HG02759 (cell line): ENCODE data around the gene MBNL1.
A peak's percentile ranks its signal among the peaks of the same experiment; 100 is the strongest.

Experiments used
- ATAC-seq: cut with Tn5 transposase; IDR thresholded peaks from one replicate; pipeline ENCODE4 v1.9.1; 2021; ENCODE audit warnings: mild to moderate bottlenecking, moderate library complexity; ENCODE audit not compliant: unreplicated experiment

Gene MBNL1

GRCh38 chr3:152271501-152272236 lies 2.9 kb downstream of the MBNL1 start:
- no peak for ATAC-seq

DNA sequence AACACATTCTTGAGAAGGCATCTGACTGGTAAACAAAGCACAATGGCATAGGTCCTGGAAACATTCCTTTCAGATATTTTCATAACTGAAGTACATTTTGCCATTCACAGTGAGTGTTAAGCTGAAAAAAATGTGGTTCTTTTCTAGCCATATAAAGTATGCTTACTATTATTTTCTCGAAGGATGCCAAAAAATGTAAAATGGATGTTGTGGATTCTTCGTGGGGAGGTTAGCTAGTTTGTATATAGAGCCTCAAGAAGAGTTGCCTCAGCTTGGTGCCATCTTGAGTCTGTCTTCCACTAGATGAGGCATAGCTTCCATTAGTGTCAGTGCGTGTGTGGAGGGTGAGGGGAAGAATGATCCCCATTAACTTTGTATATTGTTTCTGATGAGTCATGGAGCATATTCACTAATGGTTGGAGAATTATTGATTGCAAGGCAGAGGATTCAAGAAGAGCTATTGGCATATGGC lies 4.1 kb downstream of the MBNL1 start:
- ATAC-seq: no peak

GRCh38 chr3:152276681-152277080 lies 8.0 kb downstream of the MBNL1 start:
- no peak for ATAC-seq

GRCh38 chr3:152277198-152277597 lies 8.5 kb downstream of the MBNL1 start:
- ATAC-seq: no peak

- no peak for ATAC-seq
Measured at GRCh38 chr3:152278756-152279427, 10.2 kb downstream of the MBNL1 start.

DNA sequence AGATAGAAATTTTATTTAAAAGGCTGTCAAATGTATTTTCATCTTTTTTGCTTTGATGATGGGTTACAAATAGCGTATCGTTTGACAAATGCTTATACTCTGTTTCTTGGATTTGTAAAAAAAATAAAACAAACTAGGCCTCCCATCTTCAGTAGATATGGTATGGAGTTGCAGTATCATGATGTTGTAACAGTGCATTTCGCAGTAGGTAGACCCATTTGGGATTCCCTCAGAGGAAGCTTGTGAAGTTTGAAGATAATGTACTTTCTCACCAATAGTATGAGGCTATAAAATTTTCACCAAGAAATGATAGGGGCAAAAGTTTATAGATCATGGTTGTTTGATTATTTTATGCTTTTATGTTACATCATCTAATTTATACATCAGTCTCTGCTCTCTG lies 10.8 kb downstream of the MBNL1 start:
- no peak for ATAC-seq

GRCh38 chr3:152280539-152280938 lies 11.8 kb downstream of the MBNL1 start:
- ATAC-seq: no peak

DNA sequence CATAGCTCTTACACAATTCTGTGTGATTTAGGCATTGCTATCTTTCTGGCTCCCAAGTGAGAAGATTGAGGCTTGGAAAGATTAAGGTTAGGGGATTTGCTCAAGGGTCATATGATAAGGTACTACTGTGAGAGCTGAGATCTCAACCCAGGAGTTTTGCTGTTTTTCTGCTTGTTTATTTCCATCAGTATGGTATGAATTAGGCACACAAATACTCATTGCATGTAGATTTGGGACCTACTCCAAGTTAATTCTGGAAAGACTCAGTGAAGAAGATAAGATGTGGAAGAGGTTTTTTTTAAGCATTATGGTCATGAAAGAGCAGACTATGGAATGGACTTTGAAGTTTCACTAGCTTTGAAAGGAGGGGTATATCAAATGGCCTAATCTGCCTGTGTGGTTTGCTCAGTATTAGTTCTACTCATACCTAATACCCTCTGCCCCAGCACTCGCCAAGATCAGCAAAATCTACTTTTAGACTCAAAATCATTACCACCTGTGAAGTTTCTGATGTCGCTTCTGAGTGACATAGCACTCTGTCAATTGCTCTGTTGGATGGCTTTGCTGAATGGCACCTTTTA lies 12.5 kb downstream of the MBNL1 start:
- peak; percentile 83 for ATAC-seq

DNA sequence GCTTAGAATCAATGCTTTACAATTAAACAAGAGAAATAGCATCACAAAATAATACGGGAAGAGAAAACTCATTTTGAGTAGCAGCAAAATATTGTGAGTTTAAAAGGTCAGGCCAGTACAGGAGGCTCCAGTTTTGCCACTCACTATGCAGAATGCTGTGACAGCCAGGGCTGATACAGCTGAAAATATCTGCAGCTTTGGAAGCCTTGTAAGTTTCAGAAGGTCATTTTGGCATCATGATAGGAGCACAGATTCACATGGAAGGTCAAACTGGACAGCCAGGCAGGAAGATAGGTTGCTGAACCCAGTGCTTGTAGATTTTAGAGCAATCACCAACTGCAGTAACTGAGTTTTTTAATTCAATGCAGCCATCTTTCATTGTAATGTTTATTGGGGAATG lies 14.1 kb downstream of the MBNL1 start:
- no peak for ATAC-seq

DNA sequence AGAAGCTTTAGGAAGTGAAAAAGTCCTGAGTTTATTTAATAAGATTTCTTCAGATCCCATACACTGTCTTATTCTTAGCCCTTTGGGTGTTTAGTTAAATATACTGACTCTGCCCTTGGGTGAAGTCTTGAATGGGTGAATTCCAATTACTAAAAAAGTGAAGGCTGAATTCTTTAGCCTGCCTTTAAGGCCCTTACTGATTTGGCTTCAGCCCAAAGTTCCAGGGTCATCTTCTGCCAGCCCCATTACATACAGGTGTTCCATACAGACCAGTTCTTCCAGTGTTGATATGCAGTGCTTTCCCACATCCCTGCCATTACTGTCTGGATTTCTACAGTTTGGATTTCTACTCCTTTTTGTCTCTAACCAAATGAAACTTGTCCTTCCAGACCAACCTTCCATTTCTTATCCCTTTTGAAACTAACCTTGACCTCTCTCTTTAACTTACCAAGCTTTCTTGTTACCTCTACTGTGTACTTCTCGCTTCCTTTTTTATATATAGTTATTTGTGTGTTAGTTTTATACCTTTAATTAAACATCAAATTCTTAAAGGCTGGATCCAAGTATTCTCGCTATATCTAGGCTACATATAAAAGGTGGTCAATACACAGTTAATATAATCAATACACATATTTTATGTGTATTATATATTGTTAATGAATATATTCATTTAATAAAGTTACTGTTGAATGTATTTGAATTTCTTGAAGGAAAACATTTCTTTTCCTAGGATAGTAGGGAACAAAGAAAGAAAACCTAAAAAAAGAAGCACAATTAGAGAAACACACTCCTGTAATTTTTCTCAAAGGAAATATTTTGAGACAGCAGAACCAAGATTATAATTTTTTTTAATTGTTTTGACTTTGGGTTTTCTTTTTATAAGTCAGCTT lies 15.0 kb downstream of the MBNL1 start:
- peak; percentile 31 for ATAC-seq

DNA sequence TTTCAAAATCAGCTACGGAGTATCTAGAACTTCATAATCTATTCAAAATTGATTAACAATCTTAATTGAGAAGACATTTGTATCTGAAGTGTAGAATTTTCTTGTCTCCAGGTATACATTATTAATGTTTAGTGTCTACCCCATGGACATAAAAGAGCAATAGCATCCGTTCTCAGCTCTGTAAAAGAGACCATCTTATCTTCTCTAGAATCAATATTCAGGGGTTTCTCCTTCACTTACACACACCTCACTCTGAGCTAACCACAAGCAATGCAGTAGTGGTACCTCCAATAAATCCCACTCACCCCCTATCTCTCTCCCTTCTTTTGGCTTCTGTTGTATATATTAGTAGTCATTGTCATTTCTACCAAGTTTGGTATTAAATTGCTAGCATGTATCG lies 16.2 kb downstream of the MBNL1 start:
- ATAC-seq: no peak

DNA sequence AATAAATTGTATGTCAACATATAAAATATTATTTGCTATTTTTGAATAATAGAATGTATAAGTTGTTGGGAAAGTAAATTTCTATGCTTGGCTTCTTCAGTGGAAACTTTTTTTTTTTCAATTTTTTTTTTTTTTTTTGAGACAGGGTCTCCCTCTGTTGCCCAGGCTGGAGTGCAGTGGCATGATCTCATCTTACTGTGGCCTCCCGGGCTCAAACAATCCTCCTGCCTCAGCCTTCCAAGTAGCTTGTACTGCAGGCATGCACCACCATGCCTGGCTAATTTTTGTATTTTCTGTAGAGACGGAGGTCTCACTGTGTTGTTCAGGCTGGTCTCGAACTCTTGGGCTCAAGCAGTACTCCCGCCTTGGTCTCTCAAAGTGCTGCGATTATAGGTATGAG lies 16.8 kb downstream of the MBNL1 start:
- ATAC-seq: no peak

GRCh38 chr3:152287898-152288576 lies 19.3 kb downstream of the MBNL1 start:
- no peak for ATAC-seq

GRCh38 chr3:152288681-152289080 lies 20.0 kb downstream of the MBNL1 start:
- no peak for ATAC-seq

DNA sequence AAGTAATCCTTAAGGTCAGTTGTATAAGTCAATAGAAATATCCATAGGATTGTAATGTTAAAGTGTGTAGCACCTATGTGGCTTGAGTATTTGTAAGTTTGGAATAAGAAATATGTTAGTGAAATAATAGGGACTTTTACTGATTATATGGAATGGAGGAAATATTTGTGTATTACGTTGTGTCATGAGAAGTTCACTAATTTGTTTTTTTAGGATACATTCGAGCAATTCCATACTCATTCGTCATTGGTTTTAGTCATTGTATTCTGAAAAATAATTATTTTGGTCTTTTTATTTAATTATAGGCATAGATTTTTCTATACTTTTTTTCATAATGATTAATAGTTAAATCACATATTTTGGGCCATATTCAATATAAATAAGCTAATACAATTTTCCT lies 21.0 kb downstream of the MBNL1 start:
- no peak for ATAC-seq

DNA sequence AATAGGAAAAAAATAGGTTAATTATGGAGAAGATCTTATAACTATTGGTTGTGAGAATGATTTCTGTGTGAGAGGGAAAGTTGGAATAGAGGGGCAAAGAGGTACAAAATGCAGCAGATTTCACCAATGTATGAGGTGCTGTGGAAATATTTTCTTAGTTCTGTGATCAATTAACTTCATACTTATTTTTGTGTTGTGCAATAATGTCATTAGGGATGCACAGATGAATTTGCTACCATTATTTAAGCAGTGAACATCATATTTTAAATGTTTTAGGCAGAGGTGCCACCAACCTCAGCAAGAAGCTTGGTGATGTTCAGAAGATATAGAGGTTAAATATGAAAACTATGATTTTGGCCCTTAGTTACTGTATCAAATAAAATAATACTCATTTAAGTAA lies 21.6 kb downstream of the MBNL1 start:
- no peak for ATAC-seq

- no peak for ATAC-seq
Measured at GRCh38 chr3:152291238-152291637, 22.5 kb downstream of the MBNL1 start.

DNA sequence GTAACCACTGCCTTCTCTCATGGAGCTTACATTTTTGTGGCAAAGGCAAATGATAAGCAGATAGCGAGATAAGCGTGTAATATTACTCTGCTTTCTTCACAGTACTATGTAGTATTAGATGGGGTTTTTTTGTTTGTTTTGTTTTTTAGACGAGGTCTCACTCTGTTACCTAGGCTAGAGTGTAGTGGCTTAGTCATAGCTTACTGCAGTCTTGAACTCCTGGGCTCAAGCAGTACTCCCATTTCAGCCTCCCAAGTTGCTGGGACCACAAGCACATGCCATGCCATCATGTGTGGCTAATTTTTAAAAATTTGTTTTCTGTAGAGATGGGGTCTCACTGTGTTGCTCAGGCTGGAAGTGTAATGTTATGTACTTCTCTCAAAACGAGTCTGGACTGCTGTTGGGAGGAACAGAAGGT lies 22.9 kb downstream of the MBNL1 start:
- peak; percentile 41 for ATAC-seq

DNA sequence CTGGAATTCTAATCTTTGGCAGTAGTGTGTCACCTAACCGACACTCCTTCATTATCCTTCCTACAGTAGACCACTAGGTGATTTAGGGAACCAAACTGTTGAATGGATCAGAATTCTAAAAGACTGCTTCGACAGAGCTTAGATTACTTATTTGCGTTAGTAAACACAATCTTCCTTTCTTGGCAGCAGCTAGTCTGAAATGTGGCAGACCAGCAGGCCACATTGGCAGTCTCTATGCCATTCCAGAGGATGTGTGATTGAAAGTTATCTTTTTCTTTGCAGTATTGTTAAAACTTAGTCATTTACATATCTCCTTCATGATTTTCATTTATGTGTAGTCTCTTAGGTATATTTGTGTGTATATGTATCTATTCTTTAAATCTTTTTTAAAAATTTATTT lies 23.6 kb downstream of the MBNL1 start:
- ATAC-seq: no peak

DNA sequence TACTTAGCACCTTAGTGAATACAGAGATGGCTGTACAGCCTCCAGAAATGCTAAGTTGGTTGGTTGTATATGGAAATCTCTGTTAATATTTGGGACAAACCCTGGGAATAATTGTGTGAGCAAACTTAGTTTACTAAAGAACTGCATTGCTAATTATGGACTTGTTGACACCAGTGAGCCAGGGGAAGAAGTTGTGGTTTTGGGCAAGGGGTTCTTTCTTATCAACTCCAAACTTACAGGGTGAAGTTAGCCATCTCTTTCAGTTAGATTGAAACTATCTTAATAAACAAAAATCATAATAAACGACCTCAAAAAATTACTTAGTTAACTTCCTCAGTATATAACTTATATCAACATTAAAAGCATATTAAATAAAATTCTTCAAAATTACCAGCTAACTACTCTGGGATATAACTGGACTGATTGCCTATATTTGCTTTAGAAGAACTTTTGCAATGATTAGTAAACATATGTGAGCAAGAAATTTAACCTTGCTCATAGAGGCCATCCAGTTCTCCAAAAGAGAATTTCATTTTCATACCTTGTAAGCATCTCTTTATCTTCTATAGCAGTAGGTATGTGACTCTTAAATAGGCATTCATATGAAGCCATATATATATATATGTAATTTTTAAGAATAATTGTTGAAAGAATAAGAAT lies 24.7 kb downstream of the MBNL1 start:
- ATAC-seq: no peak
